GM19468 (cell line): ENCODE measurements around the gene YOD1.
"Not testable (repeated sequence)": the region's sequence is repeated elsewhere in the genome, so short reads cannot be mapped to it uniquely, and the experiment has no call there.

Experiments used
- ATAC-seq: cut with Tn5 transposase; IDR thresholded peaks from one replicate; pipeline ENCODE4 v1.9.1; 2021; ENCODE audit warnings: mild to moderate bottlenecking, moderate library complexity, moderate number of reproducible peaks; ENCODE audit not compliant: unreplicated experiment; ENCODE audit errors: extremely low read depth

The YOD1 gene

GRCh38 chr1:207050480-207051190 is 373 bp downstream of the YOD1 start:
- ATAC-seq, result peak; percentile 18

- no peak for ATAC-seq
These were observed 1.0 kb downstream of the YOD1 start for GRCh38 chr1:207049974-207050391.

- ATAC-seq, result no peak
These were observed 1.5 kb downstream of the YOD1 start for GRCh38 chr1:207049514-207049913.

- no peak for ATAC-seq
These were observed 2.0 kb downstream of the YOD1 start for GRCh38 chr1:207049054-207049453.

GRCh38 chr1:207048041-207048440 is 3.0 kb downstream of the YOD1 start:
- ATAC-seq, result no peak

GRCh38 chr1:207047505-207047904 is 3.5 kb downstream of the YOD1 start:
- ATAC-seq, result no peak

GRCh38 chr1:207045453-207045852 is 5.6 kb downstream of the YOD1 start:
- ATAC-seq, result no peak

GRCh38 chr1:207041397-207041796 is 9.6 kb downstream of the YOD1 start:
- ATAC-seq, result not testable (repeated sequence)

GRCh38 chr1:207040181-207040533 is 10.9 kb downstream of the YOD1 start:
- no peak for ATAC-seq

- ATAC-seq, result no peak
These were observed 11.4 kb downstream of the YOD1 start for GRCh38 chr1:207039380-207040180.

GRCh38 chr1:207036865-207037264 is 14.1 kb downstream of the YOD1 start:
- no peak for ATAC-seq

GRCh38 chr1:207035877-207036551 is 15.0 kb downstream of the YOD1 start:
- ATAC-seq, result no peak

GRCh38 chr1:207034998-207035397 is 16.0 kb downstream of the YOD1 start:
- no peak for ATAC-seq

GRCh38 chr1:207034208-207034607 is 16.8 kb downstream of the YOD1 start:
- no peak for ATAC-seq

- ATAC-seq, result no peak
These were observed 17.7 kb downstream of the YOD1 start for GRCh38 chr1:207033302-207033701.

- ATAC-seq, result no peak
These were observed 18.4 kb downstream of the YOD1 start, which contains the start of gene C1orf116 for GRCh38 chr1:207032528-207033017. C1orf116 (minus strand) TSS chr1:207032756; CDS start chr1:207027598, 5,158 bp downstream.

GRCh38 chr1:207031632-207032264 is 19.3 kb downstream of the YOD1 start:
- ATAC-seq, result no peak

- ATAC-seq, result no peak
These were observed 20.0 kb downstream of the YOD1 start for GRCh38 chr1:207031016-207031415.

- no peak for ATAC-seq
These were observed 20.4 kb downstream of the YOD1 start for GRCh38 chr1:207030522-207031009.
